ENCODE results near the gene ANKRD12.

Gene ANKRD12

DNA sequence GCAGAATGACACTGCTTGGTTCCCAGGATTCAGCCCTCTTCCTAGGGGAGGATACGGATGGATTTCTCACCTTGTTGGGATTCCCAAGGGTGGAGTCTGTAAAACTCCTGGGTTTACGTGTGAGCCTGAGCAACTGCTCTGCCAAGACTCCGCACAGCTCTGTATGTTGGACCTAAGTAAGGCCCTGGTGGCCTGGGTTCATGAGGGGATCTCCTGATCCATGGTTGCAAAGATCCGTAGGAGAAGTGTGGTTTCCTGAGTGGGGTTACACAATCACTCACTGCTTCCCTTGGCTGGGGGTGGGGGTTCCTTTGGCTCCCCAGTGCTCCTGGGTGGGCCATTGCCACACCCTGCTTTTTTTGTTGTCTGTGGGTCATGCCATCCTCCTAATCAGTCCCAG is 37.7 kb downstream of the ANKRD12 start:
- no peak for DNase-seq (ENCODE audit: insufficient read length, low spot score)
- no peak for FAIRE-seq

DNA sequence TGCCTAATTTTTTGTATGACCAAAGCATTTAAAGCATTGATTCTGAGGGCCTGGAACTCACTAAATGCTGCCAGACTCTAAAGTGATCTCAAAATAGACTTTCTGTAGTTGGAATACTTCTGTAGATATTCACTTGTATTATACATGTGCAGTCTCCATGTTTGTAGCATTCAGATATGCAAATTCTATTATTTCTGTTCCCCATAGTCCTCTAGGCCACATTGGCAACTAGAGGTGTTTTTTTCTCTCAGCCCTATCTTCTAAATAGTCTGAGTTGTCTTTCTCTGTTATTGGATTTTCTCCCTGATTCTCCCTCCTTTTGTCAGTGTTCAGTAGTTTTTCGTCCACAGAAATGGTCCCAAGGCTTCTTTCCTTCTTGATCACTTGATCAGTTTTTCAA is 38.5 kb downstream of the ANKRD12 start:
- DNase-seq (ENCODE audit: insufficient read length, low spot score): no peak
- no peak for TF ChIP-seq POLR2A (IDR thresholded peaks at IDR 0.05; ENCODE audit: low read depth, low read length)
- FAIRE-seq: no peak

More for the DNA sequence above, 37.7 kb downstream of the ANKRD12 start:
- no peak for TF ChIP-seq POLR2A (IDR thresholded peaks at IDR 0.05; ENCODE audit: low read depth, low read length)

DNA sequence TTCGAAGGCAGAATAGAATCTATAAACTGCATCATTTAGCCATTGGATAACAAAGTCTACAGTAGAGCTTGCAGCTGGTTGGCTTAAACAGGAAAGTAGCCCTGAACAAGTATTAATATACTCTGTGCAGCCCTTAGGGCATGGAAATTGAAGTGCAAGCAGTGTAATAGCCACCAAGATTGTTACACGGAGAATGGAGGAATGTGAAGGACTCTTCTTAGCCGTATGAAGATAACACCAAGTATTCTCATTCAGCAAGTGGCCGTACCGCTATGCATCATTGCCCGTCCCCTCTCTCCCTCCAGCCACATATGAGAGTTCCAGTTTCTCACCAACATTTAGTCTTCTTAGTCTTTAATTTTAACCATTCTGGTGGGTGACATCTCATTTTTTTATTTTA is 40.5 kb downstream of the ANKRD12 start:
- DNase-seq (ENCODE audit: insufficient read length, low spot score) (no peak), FAIRE-seq (no peak)
- TF ChIP-seq POLR2A (IDR thresholded peaks at IDR 0.05; ENCODE audit: low read depth, low read length): no peak

DNA sequence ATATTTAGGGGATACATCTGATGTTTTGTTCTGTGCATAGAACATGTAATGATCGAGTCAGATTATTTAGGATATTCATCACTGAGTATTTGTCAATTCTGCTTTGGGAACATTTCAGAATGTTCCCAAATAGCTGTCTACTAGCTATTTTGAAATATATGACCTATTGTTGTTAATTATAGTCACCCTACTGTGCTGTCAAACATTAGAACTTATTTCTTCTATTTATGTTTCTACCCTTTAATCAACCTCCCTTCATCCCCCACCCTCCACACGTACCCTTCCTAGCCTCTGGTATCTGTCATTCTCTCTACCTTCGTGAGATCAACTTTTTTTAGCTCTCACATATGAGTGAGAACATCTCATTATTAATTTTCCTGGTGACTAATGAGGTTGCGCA is 40.9 kb downstream of the ANKRD12 start:
- FAIRE-seq: no peak
- no peak for TF ChIP-seq POLR2A (IDR thresholded peaks at IDR 0.05; ENCODE audit: low read depth, low read length)
- no peak for DNase-seq (ENCODE audit: insufficient read length, low spot score)

DNA sequence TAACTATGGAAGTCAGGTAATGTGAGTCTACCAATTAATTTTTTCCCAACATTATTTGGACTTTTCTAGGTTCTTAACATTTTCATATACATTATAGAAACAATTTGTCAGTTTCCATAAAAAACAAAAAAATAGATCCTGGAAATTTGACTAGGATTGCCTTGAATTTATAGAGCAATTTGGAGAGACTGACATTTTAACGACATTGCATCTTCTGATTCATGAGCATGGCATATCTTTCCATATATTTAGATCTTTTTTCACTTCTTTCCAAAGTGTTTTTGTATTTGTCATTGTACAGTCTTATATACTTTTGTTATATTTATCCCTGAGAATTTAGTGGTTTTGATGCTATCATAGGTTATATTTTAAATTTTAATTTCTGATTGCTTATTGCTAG is 42.0 kb downstream of the ANKRD12 start:
- TF ChIP-seq POLR2A (IDR thresholded peaks at IDR 0.05; ENCODE audit: low read depth, low read length): no peak
- DNase-seq (ENCODE audit: insufficient read length, low spot score) (no peak), FAIRE-seq (no peak)

DNA sequence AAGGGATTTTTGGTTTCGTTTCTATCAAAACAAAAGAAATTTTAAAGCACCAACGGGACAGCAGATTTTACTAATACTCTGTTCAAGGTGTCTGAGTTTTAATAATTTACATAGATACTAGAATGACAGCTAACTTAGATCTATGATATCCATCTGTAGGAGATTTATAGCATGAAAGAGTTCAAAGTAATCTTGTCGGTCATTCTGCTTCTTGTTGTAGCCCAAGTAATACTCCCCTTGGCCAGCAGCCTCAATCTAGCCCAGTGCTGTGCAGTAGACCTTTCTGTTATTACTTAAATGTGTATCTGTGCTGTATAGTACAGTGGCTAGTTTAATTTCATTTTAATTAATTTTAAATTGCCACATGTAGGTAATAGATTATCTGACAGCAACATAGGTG is 44.7 kb downstream of the ANKRD12 start:
- no peak for FAIRE-seq
- no peak for TF ChIP-seq POLR2A (IDR thresholded peaks at IDR 0.05; ENCODE audit: low read depth, low read length)
- DNase-seq (ENCODE audit: insufficient read length, low spot score): no peak

DNA sequence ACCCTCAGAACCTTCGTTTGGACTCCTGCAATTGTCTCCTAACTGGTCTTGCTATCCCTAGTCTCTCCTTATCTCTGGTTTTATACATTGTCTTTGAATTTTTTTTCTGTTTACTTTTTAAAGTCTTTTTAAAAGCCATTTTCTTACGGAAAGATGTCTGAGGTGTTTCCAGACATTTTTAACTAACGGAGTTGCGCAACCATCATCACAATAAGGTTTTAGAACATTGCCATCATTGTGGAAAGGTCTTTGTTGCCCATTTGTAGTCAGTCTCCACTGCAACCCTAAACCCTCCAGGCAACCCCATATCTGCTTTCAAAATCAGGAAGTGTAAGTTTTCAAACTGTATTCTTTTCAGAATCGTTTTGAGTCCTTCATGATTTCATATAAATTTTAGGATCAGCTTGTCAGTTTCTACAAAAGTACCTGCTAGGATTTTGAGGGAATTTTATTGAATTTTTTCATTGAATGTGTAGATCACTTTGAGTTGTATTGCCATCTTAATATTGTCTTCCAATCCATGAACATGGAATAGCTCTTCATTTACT is 46.3 kb downstream of the ANKRD12 start:
- no peak for TF ChIP-seq POLR2A (IDR thresholded peaks at IDR 0.05; ENCODE audit: low read depth, low read length)
- FAIRE-seq: peak; percentile 38

DNA sequence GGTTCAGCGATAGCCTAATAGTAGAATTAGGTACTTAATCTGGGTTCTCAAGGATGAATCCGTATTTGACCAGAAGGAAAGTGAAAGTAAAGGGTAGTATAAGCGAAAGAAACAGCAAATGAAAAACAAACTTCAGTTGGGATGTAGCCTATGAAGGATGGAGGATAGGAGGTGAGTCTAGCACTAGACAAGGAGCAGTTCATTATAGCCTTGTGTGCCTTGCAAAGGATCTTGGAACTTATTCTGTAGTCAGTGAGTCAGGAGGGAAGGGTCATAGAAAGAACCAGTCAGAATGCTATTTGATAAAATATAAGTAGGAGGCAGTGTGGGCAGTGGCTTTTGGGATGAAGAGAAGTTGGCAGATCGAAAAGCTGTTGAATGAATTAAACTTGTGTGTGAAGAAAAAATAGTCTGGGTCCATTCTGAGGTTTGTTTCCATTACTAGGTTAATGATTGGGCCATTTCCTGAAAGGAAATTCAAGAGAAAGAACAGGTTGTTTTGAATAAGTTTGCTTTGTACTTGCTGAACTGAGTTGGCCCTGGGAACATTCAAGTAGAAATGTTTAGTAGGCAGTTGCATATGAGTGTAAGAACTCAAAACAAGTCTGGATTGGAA is 48.5 kb downstream of the ANKRD12 start:
- DNase-seq (ENCODE audit: insufficient read length, low spot score): no peak
- no peak for TF ChIP-seq POLR2A (IDR thresholded peaks at IDR 0.05; ENCODE audit: low read depth, low read length)
- FAIRE-seq: peak; percentile 48

More for the DNA sequence above, 46.3 kb downstream of the ANKRD12 start:
- no peak for DNase-seq (ENCODE audit: insufficient read length, low spot score)

DNA sequence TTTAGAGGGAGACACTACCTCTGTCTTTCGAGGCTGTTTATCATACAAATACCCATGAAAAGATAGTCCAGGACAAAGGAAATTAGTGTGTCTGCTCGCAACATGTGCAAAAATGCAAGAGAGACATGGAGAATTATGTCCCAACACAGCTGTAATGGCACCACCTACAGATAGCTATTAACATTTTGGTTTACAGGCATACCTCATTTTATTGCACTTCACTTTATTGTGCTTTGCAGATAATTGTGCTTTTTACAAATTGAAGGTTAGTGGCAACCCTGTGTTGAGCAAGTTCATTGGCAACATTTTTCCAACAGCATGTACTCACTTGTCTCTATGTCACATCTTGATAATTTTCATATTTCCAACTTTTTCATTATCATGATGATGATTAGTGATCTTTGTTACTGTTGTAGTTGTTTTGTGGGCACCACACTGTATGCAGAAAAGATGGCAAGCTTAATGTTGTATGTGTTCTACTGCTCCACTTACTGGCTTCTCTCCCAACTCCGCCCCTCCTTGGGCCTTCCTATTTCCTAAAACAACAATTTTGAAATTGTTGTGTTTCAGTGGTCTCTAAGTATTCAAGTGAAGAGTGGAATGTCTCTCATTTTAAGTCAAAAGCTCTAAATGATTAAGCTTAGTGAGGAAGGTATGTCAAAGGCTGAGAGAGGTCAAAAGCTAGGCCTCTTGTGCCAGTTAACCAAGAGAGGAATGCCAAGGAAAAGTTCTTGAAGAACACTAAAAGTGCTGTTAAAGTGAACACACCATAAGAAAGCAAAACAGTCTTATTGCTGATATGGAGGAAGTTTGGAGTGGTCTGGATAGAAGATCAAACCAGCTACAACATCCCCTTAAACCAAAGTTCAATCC is 52.0 kb downstream of the ANKRD12 start:
- TF ChIP-seq POLR2A (IDR thresholded peaks at IDR 0.05; ENCODE audit: low read depth, low read length): no peak
- DNase-seq (ENCODE audit: insufficient read length, low spot score) (no peak), FAIRE-seq (no peak)

DNA sequence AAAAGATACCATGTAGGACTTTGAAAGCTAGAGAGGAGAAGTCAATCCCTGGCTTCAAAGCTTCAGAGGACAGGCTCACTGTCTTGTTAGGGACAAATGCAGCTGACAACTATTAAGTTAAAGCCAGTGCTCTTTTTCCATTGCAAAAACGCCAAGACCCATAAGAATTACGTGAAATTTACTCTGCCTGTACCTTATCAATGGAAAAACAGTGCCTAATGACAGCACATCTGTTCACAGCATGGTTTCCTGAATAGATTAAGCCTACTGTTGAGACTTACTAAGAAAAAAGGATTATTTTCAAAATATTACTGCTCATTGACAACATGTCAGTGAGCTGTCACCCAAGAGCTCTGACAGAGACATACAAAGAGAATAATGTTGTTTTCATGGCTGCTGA is 52.9 kb downstream of the ANKRD12 start:
- DNase-seq (ENCODE audit: insufficient read length, low spot score) (no peak), FAIRE-seq (no peak)
- TF ChIP-seq POLR2A (IDR thresholded peaks at IDR 0.05; ENCODE audit: low read depth, low read length): no peak

DNA sequence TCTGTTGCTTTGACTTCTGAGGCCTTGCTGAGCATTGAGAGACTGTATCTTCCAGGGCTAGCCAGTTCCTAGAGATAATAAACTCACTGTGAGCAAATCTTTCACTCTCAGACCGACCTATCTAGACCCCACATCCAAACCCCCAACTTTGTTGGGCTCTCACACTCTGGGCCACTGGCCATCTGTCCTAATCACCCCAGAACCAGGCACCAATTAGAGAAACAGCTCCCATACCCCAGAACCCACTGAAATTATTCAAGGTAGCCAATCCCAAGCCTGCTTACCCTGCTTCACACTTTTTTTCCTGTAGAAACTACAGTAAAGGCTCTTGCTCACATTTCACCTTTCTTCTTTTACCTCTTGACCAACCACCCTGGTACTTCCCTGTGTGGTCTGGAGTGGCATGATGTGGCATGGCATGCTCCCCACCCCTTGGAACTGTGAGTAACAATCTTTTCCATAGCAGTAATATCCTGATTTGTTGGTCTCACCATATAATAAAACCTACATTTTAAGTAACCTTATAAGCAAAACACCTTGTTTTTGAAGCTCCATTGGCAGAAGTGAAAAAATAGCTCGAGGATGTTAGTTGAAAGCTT is 55.2 kb downstream of the ANKRD12 start:
- no peak for FAIRE-seq
- TF ChIP-seq POLR2A (IDR thresholded peaks at IDR 0.05; ENCODE audit: low read depth, low read length): no peak
- no peak for DNase-seq (ENCODE audit: insufficient read length, low spot score)

DNA sequence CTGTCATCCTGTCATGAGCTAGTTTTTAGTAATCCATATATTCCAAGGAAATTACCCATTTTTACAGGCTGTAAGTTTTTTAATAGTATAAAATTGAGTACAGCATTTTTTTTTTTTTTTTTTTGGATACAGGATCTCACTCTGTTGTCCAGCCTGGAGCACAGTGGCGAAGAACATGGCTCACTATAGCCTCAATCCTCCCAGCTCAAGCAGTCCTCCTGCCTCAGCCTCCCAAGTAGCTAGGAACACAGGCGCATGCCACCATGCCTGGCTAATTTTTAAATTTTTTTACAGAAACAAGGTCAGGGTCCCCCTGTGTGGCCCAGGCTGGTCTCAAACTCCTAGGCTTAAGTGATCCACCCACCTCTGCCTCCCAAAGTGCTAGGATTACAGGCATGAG is 56.5 kb downstream of the ANKRD12 start:
- DNase-seq (ENCODE audit: insufficient read length, low spot score) (no peak), FAIRE-seq (no peak)
- no peak for TF ChIP-seq POLR2A (IDR thresholded peaks at IDR 0.05; ENCODE audit: low read depth, low read length)

DNA sequence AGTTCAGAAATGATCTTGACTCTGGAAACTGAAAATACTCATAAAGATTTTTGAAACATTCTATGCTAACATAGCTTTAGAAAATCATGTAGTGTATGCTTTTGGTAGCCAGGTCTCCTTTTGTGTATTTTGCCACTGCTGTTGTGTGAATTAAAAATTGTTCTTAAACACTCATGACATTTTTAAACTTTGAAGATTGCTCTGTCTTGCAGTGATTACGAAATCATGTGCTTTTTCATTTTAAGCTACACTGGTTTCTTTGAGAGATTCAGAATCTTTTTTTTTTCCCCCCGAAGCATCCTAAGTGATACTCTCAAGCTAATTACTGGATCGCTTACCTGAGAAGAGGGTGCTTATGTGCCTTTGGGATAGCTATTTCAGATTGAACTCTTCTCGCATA is 60.0 kb downstream of the ANKRD12 start:
- TF ChIP-seq POLR2A (IDR thresholded peaks at IDR 0.05; ENCODE audit: low read depth, low read length): no peak
- FAIRE-seq (peak; percentile 38), DNase-seq (ENCODE audit: insufficient read length, low spot score) (no peak)

DNA sequence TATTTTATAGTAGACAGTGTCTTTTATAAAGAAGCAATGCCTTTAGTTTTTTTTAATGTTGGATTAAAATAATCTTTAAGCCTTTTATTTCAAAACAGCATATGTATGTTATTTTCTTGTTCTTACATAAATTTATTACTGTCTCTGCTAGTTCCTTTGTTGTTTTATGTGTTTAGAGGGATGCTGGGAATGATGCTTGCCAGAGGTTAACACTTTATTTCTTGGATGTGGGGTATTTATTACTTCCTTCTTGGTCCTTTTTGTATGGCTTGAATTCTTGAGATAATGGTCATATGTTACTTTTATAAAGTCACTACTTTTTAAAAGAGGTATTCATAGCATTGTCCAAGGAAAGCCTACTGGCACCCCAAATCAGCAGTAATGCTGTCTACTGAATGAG is 63.1 kb downstream of the ANKRD12 start:
- no peak for TF ChIP-seq POLR2A (IDR thresholded peaks at IDR 0.05; ENCODE audit: low read depth, low read length)
- DNase-seq (ENCODE audit: insufficient read length, low spot score): no peak
- FAIRE-seq: no peak

Data from H54 (cell line).